Measurements from ENCODE around the gene FOXK1. TPM values are rescaled to one million over a fixed set of nuclear protein-coding genes. Genes with fewer than 3 reads are reported as not detected.

FOXK1 gene
- total and polyA plus RNA-seq, 8 donors = 3.9 to 20.6 (median 15.5) TPM

GRCh38 chr7:4775250-4775847 is 93.3 kb downstream of the FOXK1 start, which contains the start of gene AP5Z1:
Gene AP5Z1, plus strand, starts transcription at chr7:4775623. Its CDS starts 93 bp downstream, at chr7:4775716.
- H3K4me1 ChIP-seq = peaks cover 0 to 19% (median 0%) of the 10 kb centered on the region in 3 donors
- FAIRE-seq = no peak

GRCh38 chr7:4775848-4776623 is 93.9 kb downstream of the FOXK1 start:
- Histone ChIP-seq H3K27ac (peak overlapping the region; percentile 94 to 98 (median 96)), H3K27me3 (no peaks in the 10 kb centered on the region), H3K9me3 (no peaks in the 10 kb centered on the region), H3K4me1 (peaks cover 0 to 19% (median 0%) of the 10 kb centered on the region in 3 donors), H3K36me3 (no peaks in the 10 kb centered on the region), H3K4me3 (peak overlapping the region; percentile 85 to 96 (median 92))
- peak in 2 of 6 donors; percentile 29 to 49 for DNase-seq
- no peak for FAIRE-seq
- intact Hi-C loops (cut with DNase I) = no loop called here
- WGBS, 2 donors = 17 to 19% methylated on average over 32 of the region's 32 CpGs
- no peak for TF ChIP-seq CTCF (IDR thresholded peaks at IDR 0.05)
- ATAC-seq = peak; percentile 25 to 48 (median 34)

More at GRCh38 chr7:4775250-4775847, 93.3 kb downstream of the FOXK1 start, which contains the start of gene AP5Z1:
- ATAC-seq (peak; percentile 95 to 99 (median 98)), DNase-seq (peak; percentile 94 to 98 (median 95))
- Histone ChIP-seq H3K27ac (peak within 1 kb of the TSS; percentile 94 to 98 (median 96)), H3K4me3 (peak within 1 kb of the TSS; percentile 85 to 96 (median 92)), H3K9me3 (no peaks in the 10 kb centered on the region), H3K27me3 (no peaks in the 10 kb centered on the region), H3K36me3 (no peaks in the 10 kb centered on the region)
- intact Hi-C loops (cut with DNase I) = no loop called here
- WGBS, 2 donors = 0% methylated on average over 54 to 55 of the region's 55 CpGs
- TF ChIP-seq CTCF (IDR thresholded peaks at IDR 0.05) = no peak

DNA sequence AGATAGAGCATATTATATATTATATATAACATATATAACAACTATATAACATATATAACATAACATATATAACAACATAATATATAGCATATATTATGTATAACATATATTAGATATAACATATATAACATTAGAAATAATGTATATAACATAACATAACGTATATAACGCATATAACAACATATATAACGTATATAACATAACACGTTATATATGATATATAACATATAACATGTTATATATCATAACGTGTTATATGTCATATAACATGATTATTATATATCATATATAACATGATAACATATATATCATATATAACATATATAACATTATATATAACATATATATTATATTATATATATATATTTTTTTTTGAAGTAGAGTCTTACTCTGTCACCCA is 97.0 kb downstream of the FOXK1 start:
- peaks cover 0 to 19% (median 0%) of the 10 kb centered on the region in 3 donors for H3K4me1 ChIP-seq
- ATAC-seq (no peak), DNase-seq (no peak), FAIRE-seq (peak; percentile 99)
- no peak overlapping the region for H3K4me3 ChIP-seq
- no peaks in the 10 kb centered on the region for H3K27me3 ChIP-seq
- H3K27ac ChIP-seq = no peak overlapping the region
- H3K9me3 ChIP-seq = no peaks in the 10 kb centered on the region
- no peak for TF ChIP-seq CTCF (IDR thresholded peaks at IDR 0.05)
- peaks cover 4 to 22% (median 22%) of the 10 kb centered on the region in 3 donors for H3K36me3 ChIP-seq
- WGBS, 2 donors = 75 to 85% methylated on average over 5 of the region's 5 CpGs
- intact Hi-C loops (cut with DNase I) = no loop called here

- FAIRE-seq (no peak), DNase-seq (no peak)
Observed at GRCh38 chr7:4781366-4782069, 99.4 kb downstream of the FOXK1 start.

More at GRCh38 chr7:4781366-4782069, 99.4 kb downstream of the FOXK1 start:
- 95% methylated on average over 27 of the region's 27 CpGs for WGBS, 2 donors
- Histone ChIP-seq H3K36me3 (peaks cover 4 to 40% (median 32%) of the 10 kb centered on the region in 3 donors), H3K27ac (no peak overlapping the region), H3K27me3 (no peaks in the 10 kb centered on the region), H3K4me1 (peaks cover 0 to 14% (median 0%) of the 10 kb centered on the region in 3 donors), H3K9me3 (no peaks in the 10 kb centered on the region), H3K4me3 (no peak overlapping the region)
- TF ChIP-seq CTCF (IDR thresholded peaks at IDR 0.05) = no peak
- intact Hi-C loops (cut with DNase I) = no loop called here
- no peak for ATAC-seq
